Thyroid gland (tissue), 4 donors: ENCODE results near the gene CCSER1.

Source experiments
- CTCF ChIP-seq, 6 experiments: fragments of 200-600 bp in 3 of 6; fragments of 450-650 bp in 3 of 6; sonication (generic) in 3 of 6; IDR thresholded peaks; one replicate each; pipeline ENCODE4 v1.5.1; 2016 to 2019; ENCODE audit warnings: antibody characterized with exemption in 6 of 6, mild to moderate bottlenecking in 2 of 6, inconsistent platforms in 1 of 6, moderate library complexity in 1 of 6
- POLR2A ChIP-seq, 2 donors: fragments of 450-650 bp; IDR thresholded peaks; one replicate each; pipeline ENCODE4 v1.6.1; 2017; ENCODE audit warnings: antibody characterized with exemption in 2 of 2, mild to moderate bottlenecking in 2 of 2, moderate library complexity in 1 of 2

DNA sequence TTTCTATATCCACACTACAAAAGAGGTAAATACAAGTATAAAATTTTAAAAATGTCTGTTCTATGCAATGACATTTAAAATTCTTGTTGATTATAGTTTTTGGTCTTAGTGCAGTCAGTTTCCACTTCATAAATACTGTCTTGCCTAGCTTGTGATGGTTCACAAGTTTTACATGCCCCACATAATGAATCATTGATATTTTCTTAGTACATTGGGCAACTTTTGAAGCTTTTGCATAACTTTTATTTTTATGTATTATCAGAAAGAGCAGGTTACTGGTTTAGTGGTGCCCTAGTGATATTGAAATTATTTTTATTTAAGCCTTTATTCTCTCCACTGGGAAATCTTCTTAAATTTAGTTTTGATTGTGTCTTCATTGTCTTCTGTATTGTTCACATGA lies 388.0 kb downstream of the CCSER1 start:
- TF ChIP-seq CTCF (IDR thresholded peaks at IDR 0.05) (no peak), POLR2A (IDR thresholded peaks at IDR 0.05) (no peak)
